GM18520 (cell line): Measurements from ENCODE around the gene DEFB131B.
"Not testable (repeated sequence)": the region's sequence is repeated elsewhere in the genome, so short reads cannot be mapped to it uniquely, and the experiment has no call there.

Source experiments
- ATAC-seq: cut with Tn5 transposase; IDR thresholded peaks from one replicate; pipeline ENCODE4 v1.9.1; 2021; ENCODE audit not compliant: unreplicated experiment

Gene DEFB131B

GRCh38 chr11:71878059-71878458 lies at the start of gene DEFB131B:
Gene DEFB131B, plus strand, starts transcription at chr11:71878453. Its CDS starts 0 bp downstream, at chr11:71878453.
- ATAC-seq = not testable (repeated sequence)

GRCh38 chr11:71829247-71829646 lies 49.0 kb upstream of the DEFB131B start:
- ATAC-seq = not testable (repeated sequence)

- not testable (repeated sequence) for ATAC-seq
Observed at GRCh38 chr11:71829686-71830085, 48.6 kb upstream of the DEFB131B start.

- not testable (repeated sequence) for ATAC-seq
Observed at GRCh38 chr11:71832811-71833210, 45.4 kb upstream of the DEFB131B start, which contains the start of gene DEFB108B. Gene DEFB108B, plus strand, starts transcription at chr11:71833200. Its CDS starts 0 bp downstream, at chr11:71833200.

GRCh38 chr11:71842720-71843119 lies 35.5 kb upstream of the DEFB131B start:
- ATAC-seq = not testable (repeated sequence)

- not testable (repeated sequence) for ATAC-seq
Observed at GRCh38 chr11:71843355-71843754, 34.9 kb upstream of the DEFB131B start.

- no peak for ATAC-seq
Observed at GRCh38 chr11:71843858-71844257, 34.4 kb upstream of the DEFB131B start.

GRCh38 chr11:71853895-71854294 lies 24.4 kb upstream of the DEFB131B start:
- ATAC-seq = not testable (repeated sequence)

GRCh38 chr11:71855880-71856279 lies 22.4 kb upstream of the DEFB131B start:
- not testable (repeated sequence) for ATAC-seq

GRCh38 chr11:71860835-71861234 lies 17.4 kb upstream of the DEFB131B start:
- not testable (repeated sequence) for ATAC-seq

- ATAC-seq = not testable (repeated sequence)
Observed at GRCh38 chr11:71863978-71864627, 14.2 kb upstream of the DEFB131B start.

- not testable (repeated sequence) for ATAC-seq
Observed at GRCh38 chr11:71867209-71867608, 11.0 kb upstream of the DEFB131B start.

- not testable (repeated sequence) for ATAC-seq
Observed at GRCh38 chr11:71869931-71870330, 8.3 kb upstream of the DEFB131B start.

- ATAC-seq = not testable (repeated sequence)
Observed at GRCh38 chr11:71870661-71871060, 7.6 kb upstream of the DEFB131B start.

GRCh38 chr11:71876262-71876661 lies 2.0 kb upstream of the DEFB131B start:
- not testable (repeated sequence) for ATAC-seq

GRCh38 chr11:71885806-71886205 lies 7.6 kb downstream of the DEFB131B start:
- ATAC-seq = not testable (repeated sequence)

GRCh38 chr11:71888335-71889010 lies 10.2 kb downstream of the DEFB131B start:
- ATAC-seq = not testable (repeated sequence)

GRCh38 chr11:71889181-71889872 lies 11.1 kb downstream of the DEFB131B start:
- ATAC-seq = not testable (repeated sequence)

GRCh38 chr11:71895961-71896360 lies 17.7 kb downstream of the DEFB131B start:
- no peak for ATAC-seq

GRCh38 chr11:71901137-71901536 lies 22.9 kb downstream of the DEFB131B start:
- not testable (repeated sequence) for ATAC-seq

- no peak for ATAC-seq
Observed at GRCh38 chr11:71908218-71908617, 30.0 kb downstream of the DEFB131B start.
